ENCODE results near the gene SPCS2.

DNA sequence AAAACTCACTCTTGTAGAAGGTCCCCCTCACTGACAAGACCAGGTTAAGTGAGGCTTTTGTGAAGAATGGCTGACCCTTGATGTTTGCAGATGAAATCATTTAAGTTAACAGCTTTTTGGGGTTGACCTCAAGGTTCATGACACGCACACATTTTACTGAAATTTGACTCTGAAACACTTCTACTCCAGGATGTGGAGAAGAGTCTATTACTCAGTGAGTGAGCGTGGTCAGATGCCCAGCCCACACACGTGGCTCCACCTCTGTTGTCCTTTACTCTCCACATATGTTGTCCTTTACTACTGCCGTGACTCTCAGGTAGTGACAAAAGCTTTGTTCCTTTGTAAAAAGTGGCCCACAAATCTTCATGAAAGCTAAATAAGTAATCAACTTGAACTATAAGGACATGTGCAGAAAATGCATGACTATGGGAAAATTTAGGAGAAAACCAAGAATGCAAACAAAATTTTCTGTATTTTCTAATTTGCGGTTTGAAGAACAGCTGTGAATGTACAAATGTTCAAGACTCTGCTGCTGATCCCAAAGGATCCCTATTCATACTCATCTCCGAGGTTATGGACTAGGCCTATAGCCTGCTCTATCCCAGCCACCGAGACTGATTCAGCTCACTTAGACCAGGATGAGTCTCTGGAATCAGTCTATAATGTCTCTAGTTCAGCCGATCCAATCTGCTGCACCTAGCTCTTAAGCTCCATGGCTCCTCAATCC, 22.6 kb upstream of the SPCS2 start:
- TF ChIP-seq FOXM1 (IDR thresholded peaks at IDR 0.05; ENCODE audit: borderline replicate concordance) (no peak), HDGF (IDR thresholded peaks at IDR 0.05; ENCODE audit: borderline replicate concordance) (no peak), SP1 (IDR thresholded peaks at IDR 0.05) (no peak), FOXA1 (IDR thresholded peaks at IDR 0.05) (no peak), ARNT (IDR thresholded peaks at IDR 0.05) (no peak), TARDBP (IDR thresholded peaks at IDR 0.05) (no peak), CTBP1 (IDR thresholded peaks at IDR 0.05; ENCODE audit: borderline replicate concordance) (no peak), FOXK2 (IDR thresholded peaks at IDR 0.05) (no peak)
- TF ChIP-seq, protein P1, sequence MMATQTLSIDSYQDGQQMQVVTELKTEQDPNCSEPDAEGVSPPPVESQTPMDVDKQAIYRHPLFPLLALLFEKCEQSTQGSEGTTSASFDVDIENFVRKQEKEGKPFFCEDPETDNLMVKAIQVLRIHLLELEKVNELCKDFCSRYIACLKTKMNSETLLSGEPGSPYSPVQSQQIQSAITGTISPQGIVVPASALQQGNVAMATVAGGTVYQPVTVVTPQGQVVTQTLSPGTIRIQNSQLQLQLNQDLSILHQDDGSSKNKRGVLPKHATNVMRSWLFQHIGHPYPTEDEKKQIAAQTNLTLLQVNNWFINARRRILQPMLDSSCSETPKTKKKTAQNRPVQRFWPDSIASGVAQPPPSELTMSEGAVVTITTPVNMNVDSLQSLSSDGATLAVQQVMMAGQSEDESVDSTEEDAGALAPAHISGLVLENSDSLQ (IDR thresholded peaks at IDR 0.05) = no peak

All from HEK293T (cell line).